Lower lobe of right lung (tissue), 2 donors: ENCODE data around the gene RNF207. TPM values are rescaled to one million over a fixed set of nuclear protein-coding genes. Genes with fewer than 3 reads are reported as not detected.

Experiments used
- ATAC-seq, 2 donors: fragments of 200-7000 bp; cut with Tn5 transposase; one replicate each; pipeline ENCODE4 v1.9.1; 2020 to 2022; ENCODE audit warnings: mild to moderate bottlenecking in 2 of 2, moderate library complexity in 2 of 2
- DNase-seq: peaks from one replicate; pipeline ENCODE4 v3.0.0-alpha.2; 2020
- H3K27ac ChIP-seq: fragments of 200-600 bp; one replicate; pipeline ENCODE4 v1.8.0; 2022
- H3K27me3 ChIP-seq: fragments of 200-600 bp; one replicate; pipeline ENCODE4 v1.8.0; 2022; ENCODE audit warnings: low read depth
- H3K36me3 ChIP-seq: fragments of 200-600 bp; one replicate; pipeline ENCODE4 v1.8.0; 2022; ENCODE audit warnings: mild to moderate bottlenecking
- H3K4me1 ChIP-seq: fragments of 200-600 bp; one replicate; pipeline ENCODE4 v1.8.0; 2022
- H3K4me3 ChIP-seq: fragments of 200-600 bp; one replicate; pipeline ENCODE4 v1.8.0; 2022; ENCODE audit warnings: mild to moderate bottlenecking
- H3K9me3 ChIP-seq: fragments of 200-600 bp; one replicate; pipeline ENCODE4 v1.8.0; 2022
- CTCF ChIP-seq: fragments of 200-600 bp; IDR thresholded peaks from one replicate; pipeline ENCODE4 v1.8.0; 2022; ENCODE audit warnings: antibody characterized with exemption, mild to moderate bottlenecking
- intact Hi-C: fragments of 100-400 bp; cut with DNase I; formaldehyde crosslinking; loops from one replicate; pipeline ENCODE4 v1.11.0; 2022
- total RNA-seq: library from RNA; stranded (reverse); fragmentation: NEBNext Ultra II Directional; extraction: Animal tissue kit (Norgen Biotek cat#: 25700); gene quantifications from one replicate; pipeline ENCODE4 v1.2.1, GENCODE V29; 2021
- donor health status: DM: no; HTN: yes; CAD: no; lungs with severe emphysema.

The RNF207 gene
- total RNA-seq, 1 donor from 2014 or later = 14.0 TPM

DNA sequence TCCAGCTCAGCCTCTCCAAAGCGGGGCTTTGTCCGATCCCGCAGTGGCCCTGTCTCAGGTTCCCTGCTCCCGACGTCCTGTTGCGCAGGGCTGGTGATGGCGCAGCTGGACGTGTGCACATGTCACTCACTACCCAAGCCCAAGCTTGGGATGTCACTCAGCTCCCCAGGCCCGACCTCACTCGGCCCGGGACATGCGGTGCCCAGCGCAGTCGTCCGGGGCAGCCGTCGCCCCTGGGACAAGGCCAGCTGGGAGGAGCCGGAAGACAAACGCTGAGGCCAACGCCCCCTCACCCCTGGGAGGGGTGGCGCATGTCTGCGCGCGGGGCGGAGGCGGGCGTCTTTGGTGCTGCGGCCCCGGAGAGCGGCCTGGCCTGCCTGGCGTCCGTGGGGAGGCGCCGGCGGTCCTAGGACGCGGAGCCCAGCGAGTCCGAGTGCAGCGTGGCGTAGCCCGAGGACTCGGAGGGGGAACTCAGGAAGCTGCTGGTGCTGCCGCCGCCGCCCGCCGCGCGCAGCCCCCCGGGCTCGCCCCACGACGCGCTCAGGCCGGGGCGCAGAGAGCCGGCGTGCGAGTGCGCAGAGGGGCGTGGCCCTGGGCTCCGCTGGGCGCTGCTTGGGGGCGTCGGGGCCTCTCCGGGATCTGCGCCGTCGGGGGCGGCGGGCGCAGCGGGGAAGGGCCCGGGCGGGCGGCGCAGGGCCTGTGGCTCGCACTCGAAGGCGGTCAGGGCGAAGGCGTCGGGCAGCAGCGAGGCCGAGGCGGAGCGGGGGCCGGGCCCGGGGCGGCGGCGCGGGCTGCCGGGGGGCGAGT is 43.2 kb downstream of the RNF207 start:
- peak in 1 of 2 donors; percentile 17 for ATAC-seq
- peaks cover 67% of the 10 kb centered on the region for H3K27me3 ChIP-seq
- H3K36me3 ChIP-seq = peaks cover 4% of the 10 kb centered on the region

GRCh38 chr1:6249739-6250689 is 44.1 kb downstream of the RNF207 start:
- intact Hi-C loops = loop anchor here (10.0 kb wide), 1 partner anchor 95 kb away; no protein-coding TSS in a partner anchor
- no peak for ATAC-seq
- Histone ChIP-seq H3K27ac (no peak overlapping the region), H3K4me1 (peaks cover 22% of the 10 kb centered on the region), H3K4me3 (no peak overlapping the region), H3K9me3 (no peaks in the 10 kb centered on the region), H3K27me3 (peaks cover 61% of the 10 kb centered on the region), H3K36me3 (peaks cover 4% of the 10 kb centered on the region)
- no peak for DNase-seq
- no peak for TF ChIP-seq CTCF

More for the DNA sequence above, 43.2 kb downstream of the RNF207 start:
- Histone ChIP-seq H3K4me3 (peak overlapping the region; percentile 8), H3K4me1 (peaks cover 22% of the 10 kb centered on the region), H3K9me3 (no peaks in the 10 kb centered on the region), H3K27ac (no peak overlapping the region)
- no peak for TF ChIP-seq CTCF
- no peak for DNase-seq
- intact Hi-C loops = no loop called here

DNA sequence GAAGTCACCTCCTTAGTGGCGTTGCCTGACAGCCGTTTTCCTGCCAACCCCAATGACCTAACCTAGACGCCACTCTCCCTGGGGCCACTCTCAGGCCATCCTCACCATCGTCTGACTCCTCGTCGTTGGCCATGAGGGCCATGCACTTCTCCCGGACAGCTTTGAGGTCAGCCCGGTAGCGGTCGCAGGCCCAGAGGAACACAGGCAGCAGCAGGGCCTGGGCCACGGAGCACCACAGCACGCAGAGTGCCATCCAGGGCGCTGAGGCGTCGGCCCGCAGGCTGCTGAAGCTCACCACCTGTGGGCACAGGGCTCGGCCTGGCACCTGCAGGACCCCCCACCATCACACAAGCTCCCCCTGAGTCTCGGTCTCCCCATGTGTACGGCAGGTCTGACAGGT is 45.3 kb downstream of the RNF207 start:
- ATAC-seq = no peak

GRCh38 chr1:6251681-6252373 is 45.9 kb downstream of the RNF207 start:
- DNase-seq (no peak), ATAC-seq (no peak)
- peaks cover 4% of the 10 kb centered on the region for H3K36me3 ChIP-seq
- peaks cover 44% of the 10 kb centered on the region for H3K27me3 ChIP-seq
- H3K27ac ChIP-seq = no peak overlapping the region
- peaks cover 6% of the 10 kb centered on the region for H3K4me1 ChIP-seq
- TF ChIP-seq CTCF = no peak
- H3K9me3 ChIP-seq = no peaks in the 10 kb centered on the region
- H3K4me3 ChIP-seq = no peak overlapping the region
- intact Hi-C loops = loop anchor here (10.0 kb wide), 1 partner anchor 93 kb away; no protein-coding TSS in a partner anchor

More for the DNA sequence above, 45.3 kb downstream of the RNF207 start:
- no peak for TF ChIP-seq CTCF
- Histone ChIP-seq H3K4me1 (peaks cover 12% of the 10 kb centered on the region), H3K4me3 (no peak overlapping the region), H3K36me3 (peaks cover 4% of the 10 kb centered on the region), H3K9me3 (no peaks in the 10 kb centered on the region), H3K27ac (no peak overlapping the region), H3K27me3 (peaks cover 49% of the 10 kb centered on the region)
- intact Hi-C loops = loop anchor here (10.0 kb wide), 1 partner anchor 94 kb away; no protein-coding TSS in a partner anchor
- DNase-seq = no peak

DNA sequence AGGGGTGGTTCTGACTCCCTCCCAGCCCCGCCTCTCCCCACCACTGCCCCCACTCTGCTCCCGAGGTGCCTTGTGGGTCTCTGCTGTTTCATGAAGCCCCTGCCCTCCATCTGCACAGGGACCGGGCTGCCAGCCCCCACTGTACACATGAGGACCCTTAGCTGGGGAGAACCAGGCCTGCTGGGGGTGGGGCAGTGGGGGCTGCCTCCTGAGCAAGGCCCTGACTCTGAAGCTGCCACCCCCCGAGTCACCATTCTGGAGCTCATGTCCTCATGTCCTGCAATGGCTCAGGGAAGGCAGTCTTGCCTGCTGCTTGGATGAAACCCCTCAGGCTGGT is 46.4 kb downstream of the RNF207 start:
- peaks cover 40% of the 10 kb centered on the region for H3K27me3 ChIP-seq
- H3K4me3 ChIP-seq = no peak overlapping the region
- DNase-seq = no peak
- H3K4me1 ChIP-seq = peaks cover 5% of the 10 kb centered on the region
- H3K36me3 ChIP-seq = peaks cover 4% of the 10 kb centered on the region
- intact Hi-C loops = loop anchor here (10.0 kb wide), 1 partner anchor 92 kb away; no protein-coding TSS in a partner anchor
- no peak overlapping the region for H3K27ac ChIP-seq
- TF ChIP-seq CTCF = no peak
- no peak for ATAC-seq
- no peaks in the 10 kb centered on the region for H3K9me3 ChIP-seq
